ENCODE data around the gene CNNM1.

The CNNM1 gene

DNA sequence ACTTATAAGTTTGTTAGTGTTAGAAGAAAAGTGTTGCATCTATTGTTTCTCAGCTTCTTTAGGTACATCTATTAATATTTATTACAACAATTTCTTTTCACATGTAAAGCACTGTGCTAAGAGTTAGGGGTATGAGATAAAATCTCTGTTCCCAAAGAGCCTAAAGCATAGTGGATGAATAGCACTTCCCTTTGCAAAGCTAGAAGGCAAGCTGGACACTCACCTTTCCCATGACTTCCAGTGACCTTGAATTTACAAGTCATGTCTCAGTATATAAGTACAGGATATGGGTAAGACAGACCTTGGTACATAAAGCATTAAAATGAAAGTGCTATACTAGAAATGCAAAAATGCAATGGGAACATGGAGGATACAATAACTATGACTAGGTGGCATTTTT lies 8.7 kb downstream of the CNNM1 start:
- no peak for DNase-seq (ENCODE audit: low read depth)

DNA sequence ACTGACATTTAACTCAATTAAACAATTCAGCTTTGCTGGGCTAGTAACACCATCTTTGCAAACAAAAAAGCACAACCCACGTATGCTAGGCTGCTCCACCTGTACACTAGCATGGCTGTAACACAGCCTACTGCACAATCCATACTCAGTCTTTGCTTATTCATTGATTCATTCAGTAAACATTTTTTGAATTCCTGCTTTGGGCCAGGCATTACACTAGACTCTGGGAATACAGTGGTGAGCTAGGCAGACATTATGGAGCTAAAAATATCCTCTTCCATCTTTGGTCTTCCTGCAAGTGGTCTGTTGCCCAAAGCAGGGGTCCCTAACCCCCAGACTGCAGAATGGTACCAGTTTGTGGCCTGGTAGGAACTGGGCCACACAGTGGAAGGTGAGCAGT lies 9.9 kb downstream of the CNNM1 start:
- DNase-seq (ENCODE audit: low read depth), result no peak

DNA sequence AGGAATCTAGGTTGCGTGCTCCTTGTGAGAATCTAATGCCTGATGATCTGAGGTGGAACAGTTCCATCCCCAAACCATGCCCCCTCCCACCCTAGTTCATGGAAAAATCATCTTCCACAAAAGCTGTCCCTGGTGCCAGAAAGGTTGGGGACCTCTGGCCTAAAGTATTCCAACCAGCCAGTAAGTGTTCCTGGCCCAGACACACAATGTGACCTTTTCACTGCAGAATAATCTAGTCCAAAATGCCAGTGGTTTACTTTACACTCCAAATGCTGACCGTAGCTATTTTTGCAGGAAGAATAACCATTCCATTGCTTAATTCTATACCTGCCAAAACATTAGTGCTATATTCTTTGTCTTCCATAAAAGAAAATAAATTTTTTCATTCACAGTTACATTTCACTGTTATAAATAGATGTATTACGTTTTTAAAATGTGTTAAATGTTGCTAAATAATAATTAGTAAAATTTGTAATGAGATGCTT lies 10.4 kb downstream of the CNNM1 start:
- no peak for DNase-seq (ENCODE audit: low read depth)

DNA sequence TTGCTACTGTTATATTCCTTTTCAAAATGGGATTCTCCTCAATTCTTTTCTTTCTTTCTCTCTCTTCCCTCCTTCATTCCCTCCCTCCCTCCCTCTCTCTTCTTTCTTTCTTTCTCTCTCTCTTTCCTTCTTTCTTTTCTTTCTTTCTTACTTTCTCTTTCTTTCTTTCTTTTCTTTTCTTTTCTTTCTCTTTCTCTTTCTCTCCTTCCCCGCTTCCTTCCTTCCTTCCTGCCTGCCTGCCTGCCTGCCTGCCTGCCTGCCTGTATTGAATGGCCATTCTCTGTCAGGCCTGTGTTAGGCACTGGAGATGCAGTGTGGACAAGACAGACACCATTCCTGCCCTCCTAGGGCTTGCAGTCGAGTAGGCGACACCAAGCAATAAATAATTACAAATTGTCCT lies 11.5 kb downstream of the CNNM1 start:
- DNase-seq (ENCODE audit: low read depth), result no peak

DNA sequence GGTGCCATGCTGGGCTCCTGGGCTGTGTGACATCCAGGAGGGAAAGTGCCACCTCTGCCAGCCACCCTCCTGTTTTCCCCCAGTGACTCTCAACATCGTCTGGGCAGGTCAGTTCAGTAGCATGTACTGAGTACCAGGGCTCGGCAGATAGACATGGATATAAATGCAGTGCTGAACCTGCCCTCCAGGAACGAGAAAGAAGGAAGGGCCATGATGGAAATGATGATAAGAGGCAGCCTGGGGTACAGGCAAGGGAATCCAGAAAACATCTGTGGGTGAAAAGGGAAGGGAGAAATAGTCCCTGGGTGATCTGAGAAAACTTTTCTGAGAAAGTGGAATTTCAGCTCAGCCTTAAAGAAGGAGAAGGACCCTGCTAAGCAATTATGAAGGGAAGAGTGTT lies 12.1 kb downstream of the CNNM1 start:
- DNase-seq (ENCODE audit: low read depth), result no peak

DNA sequence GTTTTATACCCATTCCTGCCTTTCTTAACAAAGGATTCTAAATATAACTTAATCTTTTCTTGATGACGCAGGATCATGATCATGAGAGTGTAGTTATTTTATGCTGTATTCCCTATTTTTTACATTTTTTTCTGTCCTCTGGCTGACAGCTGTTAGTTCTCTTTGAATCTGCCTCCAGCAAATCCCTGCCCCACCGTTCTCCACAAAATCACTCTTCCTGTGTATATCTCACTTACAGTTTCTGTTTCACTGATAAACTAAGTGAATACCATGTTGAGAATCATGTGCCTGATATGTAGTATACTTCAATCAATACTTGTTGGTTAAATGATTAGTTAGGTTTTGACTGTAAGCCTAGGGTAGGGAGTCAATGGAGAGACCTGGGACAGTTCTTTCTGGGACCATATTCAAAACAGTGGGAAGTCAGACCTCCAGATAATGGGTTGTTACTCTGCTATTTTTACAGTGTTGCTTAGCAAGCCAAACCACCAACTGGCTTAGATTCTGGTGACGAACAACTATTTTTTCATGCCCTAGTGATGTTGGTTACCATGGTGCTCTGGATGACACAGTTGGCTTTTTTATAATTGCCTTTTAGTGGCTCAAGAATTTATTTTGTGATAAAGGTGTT lies 12.8 kb downstream of the CNNM1 start:
- DNase-seq (ENCODE audit: low read depth), result no peak

DNA sequence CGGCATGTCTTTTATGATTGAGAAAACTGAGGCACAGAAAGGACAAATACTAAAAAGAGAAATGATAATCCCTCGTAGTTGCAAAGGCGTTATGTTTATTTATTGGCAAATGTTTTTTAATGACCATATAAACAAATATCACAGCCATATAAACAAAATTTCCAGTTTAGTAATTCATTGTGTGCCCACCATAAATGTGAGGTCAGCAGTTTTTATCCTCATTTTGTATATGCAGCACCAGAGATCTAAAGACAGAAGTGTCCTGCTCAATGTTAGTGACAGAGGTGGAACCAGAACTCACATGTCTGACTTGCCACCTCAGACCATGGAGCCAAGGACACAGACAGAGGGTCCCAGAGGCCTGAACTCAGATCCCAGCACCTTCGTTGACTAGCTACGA lies 14.1 kb downstream of the CNNM1 start:
- no peak for DNase-seq (ENCODE audit: low read depth)

DNA sequence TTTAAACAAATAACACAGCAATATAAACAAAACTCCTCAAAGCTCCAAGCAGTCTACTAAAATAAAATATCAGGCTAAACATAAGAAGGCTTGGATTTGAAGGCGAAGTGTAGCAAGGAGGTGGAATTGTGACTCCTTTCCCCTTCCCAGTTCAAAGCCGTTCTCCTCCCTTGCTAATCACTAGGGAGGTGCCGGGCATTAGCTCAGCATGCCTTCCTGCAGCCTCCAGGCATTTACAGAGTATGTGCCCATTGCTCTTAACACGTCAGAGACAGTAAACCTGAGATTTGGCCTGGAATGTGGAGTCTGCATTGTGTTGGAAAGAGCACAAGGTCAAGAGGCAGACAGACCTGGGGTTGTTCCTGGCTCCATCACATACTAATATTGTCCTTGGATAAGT lies 15.6 kb downstream of the CNNM1 start:
- DNase-seq (ENCODE audit: low read depth), result no peak

DNA sequence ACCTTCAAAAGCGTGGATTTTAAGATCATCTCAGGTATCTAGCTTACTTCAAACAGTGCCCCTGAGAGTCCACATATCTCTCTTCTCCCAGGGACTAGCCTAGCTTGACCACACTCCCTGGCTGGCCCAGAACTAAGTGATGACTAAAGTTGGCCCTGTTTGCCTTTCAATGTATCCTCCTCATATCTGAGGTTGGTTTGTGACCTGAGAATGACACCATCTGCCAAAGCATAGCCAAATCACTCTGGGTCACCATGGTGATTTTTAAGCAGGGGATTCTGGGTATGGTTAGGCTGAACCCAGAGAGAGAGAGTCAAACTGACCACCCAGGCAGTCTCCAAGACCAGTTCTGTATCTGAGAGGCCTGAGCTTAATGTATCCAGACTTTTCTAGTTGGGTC lies 16.2 kb downstream of the CNNM1 start:
- no peak for DNase-seq (ENCODE audit: low read depth)

DNA sequence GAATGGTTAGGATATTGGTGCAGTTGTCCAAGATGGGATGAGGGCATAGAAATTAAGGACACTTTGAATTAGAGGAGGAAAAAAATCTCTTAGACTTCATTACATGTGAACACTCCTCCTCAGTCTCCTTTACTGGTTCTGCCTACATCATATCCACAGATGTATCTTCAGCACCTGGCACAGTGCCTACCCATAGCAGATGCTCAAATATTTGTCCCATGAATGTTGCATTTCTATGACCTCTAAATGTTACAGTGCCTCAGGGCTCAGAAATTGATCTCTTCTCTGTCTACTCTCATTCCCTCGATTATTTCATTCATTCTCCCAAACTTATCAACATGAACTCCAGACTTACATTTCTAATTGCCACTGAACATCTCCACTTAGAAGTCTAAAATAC lies 17.1 kb downstream of the CNNM1 start:
- DNase-seq (ENCODE audit: low read depth), result no peak

DNA sequence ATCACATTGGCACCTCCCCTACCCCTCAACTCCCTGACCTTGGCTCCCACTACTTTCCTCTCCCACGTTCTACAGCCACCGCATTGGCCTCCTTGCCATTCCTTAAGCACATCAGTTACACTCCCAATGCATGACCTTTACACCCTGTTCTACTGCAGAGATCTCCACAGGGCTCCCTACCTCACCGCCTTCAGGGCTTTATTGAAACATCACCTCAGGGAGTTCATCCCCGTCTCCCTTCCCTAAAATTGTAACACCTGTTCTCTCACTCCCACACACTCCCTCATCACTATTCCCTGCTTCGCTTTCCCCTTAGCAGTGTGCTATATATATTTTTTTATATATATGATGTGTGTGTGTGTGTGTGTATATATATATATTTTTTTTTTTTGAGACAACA lies 18.5 kb downstream of the CNNM1 start:
- DNase-seq (ENCODE audit: low read depth), result no peak

DNA sequence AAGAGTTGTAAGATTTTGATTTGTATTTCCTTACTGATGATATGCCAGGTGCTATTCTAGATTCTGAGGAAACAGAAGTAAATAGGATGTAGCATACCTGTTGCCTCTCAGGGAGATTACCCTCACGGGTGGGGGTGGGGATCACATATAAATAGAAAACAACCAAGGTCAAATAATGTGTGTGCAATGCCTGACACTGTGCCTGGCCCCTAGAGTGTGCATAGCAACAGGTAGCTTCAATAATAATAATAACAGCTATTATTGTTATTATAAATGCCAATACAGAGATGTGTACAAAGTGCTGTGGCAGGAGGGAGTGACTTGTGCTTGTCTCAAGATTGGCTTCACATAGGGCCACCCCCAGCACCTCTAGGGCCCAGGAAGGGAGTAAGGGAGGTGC lies 24.0 kb downstream of the CNNM1 start:
- DNase-seq (ENCODE audit: low read depth), result no peak

DNA sequence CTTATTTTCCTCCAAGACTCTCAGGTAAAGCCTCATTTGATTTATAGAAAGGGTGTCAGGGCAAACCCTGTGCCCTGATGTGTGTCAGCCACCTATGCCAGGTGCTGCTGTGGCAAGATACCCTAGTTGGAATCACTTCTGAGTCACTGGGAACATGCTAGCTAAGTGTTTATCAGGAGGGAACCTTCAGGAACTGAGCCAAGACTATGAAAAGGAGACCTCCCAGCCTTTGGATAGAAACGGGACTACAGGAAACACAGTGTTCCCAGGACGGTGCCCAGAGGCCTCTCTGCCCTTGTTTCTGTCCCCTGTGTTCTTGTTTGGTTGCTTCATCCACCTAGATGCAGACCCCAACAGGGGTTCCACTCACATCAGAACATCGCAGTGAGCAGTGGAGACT lies 28.5 kb downstream of the CNNM1 start:
- no peak for DNase-seq (ENCODE audit: low read depth)

DNA sequence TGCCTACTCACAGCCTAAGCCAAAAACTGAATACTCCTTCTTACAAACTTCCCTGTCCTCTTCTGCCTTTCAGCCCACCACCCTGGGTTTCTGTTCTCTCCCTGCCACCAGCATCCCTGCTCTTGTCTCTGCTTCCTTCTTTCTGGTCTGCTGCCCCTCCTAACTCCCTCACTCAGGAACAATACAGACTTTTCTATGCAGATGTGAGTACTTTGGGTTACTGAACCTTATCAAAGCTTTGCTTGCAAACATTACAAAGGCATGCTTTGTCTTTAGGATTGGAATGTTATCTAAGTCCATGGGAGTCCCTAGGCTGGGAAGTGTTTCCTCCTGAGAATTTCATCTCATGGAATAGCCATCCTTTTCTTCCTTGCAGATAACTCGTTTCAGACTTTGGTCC lies 28.9 kb downstream of the CNNM1 start:
- DNase-seq (ENCODE audit: low read depth), result no peak

DNA sequence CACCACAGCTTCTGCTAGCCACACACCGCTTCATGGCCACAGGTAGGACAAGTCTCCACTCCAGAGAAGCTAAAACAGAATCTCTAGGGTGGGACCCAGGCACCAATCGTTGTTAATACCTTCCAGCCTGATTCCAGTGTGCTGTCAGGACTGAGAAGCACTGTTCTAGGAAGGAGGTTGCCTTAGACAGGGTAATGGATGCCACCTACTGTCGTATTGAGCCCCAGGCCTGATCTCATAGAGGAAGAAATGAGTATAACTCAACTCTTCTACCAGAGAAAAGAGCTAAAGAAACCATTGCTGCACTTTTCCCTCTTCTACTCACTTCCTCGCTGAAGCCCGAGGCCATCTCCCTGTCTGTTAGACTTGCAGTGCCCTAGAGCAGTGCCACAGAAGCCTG lies 31.8 kb downstream of the CNNM1 start:
- DNase-seq (ENCODE audit: low read depth), result no peak

DNA sequence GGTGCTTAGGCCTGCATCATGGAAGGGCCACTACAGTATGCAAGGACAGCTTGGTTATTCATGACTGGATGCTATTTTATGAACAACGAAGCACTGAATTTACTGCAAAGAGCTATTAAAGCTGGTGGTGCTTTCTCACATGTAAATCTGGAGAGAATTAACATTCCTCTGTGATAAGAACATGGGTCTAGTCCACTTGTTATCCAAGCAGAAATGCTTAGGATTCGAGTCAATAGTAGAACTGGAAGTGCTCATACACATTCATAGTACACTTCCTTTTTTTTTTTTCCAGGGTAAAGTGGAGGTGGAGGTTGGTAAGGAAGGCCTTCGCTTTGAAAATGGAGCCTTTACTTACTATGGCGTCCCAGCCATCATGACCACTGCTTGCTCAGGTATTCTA lies 35.0 kb downstream of the CNNM1 start:
- DNase-seq (ENCODE audit: low read depth), result no peak

DNA sequence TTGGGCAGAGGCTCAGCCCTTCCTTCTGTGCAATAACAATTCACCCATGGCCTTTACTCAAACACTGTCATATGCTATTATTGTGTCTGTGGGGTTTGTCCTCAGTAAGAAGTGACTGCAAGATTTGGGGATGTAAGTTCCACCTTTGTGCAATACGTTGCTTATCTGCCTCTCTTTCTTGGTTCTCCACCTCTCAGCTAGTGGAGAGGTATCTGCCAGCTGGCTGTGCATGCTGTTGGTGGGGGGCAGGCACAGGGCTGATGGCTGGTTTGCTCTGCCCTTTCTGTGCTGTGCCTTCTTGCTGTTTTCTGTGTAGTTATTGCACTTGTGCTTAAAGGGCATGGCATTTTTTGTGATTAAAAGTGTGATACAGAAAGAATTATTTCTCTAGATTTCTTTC lies 36.2 kb downstream of the CNNM1 start:
- no peak for DNase-seq (ENCODE audit: low read depth)

DNA sequence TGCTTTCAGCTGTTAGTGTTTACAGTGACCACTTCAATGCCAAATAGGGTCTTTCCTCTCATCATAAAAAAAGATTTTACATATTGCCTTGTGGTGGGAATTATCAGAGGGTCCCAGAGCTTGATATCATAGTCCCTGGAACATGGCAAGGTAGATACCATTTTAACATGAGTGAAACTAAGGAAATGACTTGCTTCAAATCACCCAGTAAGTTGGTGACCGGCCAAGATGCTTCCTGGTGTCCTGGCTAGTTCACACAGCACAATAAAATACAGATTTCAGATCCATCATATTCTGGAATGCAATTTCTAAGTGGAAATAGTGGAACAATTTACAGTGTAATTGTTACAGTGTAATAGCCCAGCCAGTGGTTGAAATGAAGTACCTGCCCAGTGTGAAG lies 36.6 kb downstream of the CNNM1 start:
- no peak for DNase-seq (ENCODE audit: low read depth)

DNA sequence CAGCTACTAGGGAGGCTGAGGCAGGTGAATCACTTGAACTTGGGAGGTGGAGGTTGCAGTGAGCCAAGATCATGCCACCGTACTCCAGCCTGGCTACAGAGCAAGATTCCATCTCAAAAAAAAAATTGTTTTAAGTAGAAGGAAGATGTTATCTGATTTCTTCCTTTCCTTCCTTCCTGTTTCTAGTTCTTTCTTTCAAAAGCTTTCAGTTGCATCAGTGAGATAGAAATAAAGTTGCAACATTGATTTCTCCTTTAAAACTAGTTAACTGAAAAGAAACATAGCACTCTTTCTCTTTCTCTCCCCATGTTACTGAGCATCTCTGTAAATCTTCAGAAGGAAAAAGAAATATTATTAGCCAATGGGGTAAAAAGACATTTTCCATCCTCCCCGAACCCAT lies 37.5 kb downstream of the CNNM1 start:
- no peak for DNase-seq (ENCODE audit: low read depth)

DNA sequence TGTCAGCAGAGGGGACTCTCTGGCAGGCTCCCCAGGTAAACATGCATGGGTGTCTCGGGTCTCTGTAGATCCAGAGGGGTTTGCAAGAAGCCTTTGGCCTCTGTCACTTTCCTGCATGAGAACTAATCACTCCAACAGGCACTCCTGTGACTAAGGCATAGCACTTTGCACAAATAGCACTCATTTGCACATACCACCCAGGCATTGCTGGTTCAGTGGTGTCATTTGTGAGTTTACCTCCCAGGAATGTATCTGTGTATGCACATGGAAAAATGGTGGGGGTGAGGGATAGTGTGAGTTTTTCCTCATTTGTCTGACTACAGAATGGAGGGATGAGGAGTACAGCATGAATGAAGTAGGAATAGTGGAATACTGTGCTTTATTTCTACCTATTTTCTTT lies 39.5 kb downstream of the CNNM1 start:
- no peak for DNase-seq (ENCODE audit: low read depth)

DNA sequence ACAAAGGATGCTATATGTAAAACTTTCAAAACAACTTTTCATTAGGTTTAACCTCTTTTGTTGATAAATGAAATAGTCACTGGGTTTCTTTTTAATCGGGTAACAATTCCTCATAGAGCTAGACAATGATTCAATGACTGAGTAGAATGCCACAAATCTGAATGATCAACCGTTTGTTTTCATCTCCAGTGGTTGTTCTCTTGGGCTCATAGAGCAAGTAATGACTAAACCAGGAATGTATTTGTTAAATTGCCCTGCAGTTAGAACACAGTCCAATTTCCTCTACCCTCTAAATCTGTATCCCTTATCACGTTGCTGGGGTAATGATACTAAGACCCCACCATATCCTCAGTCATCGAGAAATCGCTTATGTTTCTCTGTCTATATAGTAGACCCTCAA lies 40.0 kb downstream of the CNNM1 start:
- no peak for DNase-seq (ENCODE audit: low read depth)

DNA sequence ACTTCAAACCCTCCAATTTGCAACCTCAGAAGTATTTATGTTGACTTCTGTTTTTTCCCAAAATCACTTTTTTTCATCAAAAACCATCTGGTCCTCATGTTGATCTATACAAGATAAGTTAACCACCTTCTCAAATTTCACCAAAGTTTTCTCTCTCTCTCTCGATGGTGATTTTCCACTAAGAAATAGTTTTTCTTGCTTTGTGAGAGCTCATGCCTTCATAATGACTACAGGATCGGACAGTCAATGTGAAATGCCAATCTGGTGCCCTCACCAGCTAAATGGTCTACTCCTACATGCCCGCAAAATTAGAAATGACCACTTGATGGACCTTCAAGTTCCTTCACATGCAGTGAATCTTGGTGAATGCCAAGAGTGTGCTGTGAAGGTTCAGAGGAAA lies 40.4 kb downstream of the CNNM1 start:
- no peak for DNase-seq (ENCODE audit: low read depth)

DNA sequence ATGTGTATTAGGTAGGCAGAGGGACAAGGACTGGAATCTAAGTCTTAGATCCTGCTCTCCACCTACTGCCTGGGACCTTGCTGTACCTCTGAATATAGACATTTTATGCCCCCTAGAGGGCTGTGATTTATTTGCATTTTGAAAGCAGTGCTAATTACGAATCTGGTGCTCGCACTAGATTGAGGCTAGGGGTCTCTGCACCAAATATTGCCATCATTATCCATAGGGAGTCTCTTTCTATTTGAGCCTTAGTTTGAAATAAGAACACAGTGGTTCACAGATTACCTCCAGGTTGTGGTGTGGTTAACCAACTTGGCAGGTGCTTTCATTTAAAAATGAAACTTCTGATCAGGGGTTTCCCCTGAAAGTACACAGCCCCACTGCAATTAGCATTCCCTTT lies 41.8 kb downstream of the CNNM1 start:
- no peak for DNase-seq (ENCODE audit: low read depth)

DNA sequence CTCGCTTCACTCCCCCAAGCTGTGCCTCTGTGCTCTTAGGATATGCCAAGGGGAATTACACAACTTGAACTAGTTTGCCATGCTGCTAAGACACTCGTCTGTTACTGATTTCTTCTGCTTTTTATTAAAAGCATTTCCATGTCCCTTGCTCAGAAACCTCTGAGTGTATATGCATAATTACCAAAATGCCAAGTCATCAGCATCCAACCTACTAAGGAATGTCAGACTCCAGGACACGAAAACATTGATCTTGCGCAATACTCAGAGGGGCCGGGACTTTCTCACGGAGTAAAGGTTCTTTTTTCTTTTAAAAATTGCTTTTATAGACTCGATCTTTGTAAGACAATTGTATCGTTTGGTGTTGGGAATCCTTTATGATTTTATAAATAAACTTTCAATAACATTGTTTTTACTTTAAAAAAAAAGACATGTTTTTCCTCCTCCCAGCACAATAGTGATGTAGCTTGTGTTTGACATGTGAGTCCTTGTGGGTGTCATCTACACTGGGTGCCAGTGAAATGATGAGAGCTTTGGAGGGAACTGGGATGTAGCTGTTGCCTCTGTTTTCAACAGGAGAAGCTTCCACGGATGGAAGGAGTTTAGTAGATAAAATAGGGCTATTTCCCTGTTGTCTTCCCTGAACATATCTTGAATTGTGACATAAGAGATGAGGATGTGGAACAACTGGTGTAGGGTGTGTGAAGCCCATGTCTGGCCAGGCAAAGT lies 43.6 kb downstream of the CNNM1 start:
- DNase-seq (ENCODE audit: low read depth), result no peak
